CD4-positive, alpha-beta T cell (primary cell): ENCODE results near the gene TMEM200B. TPM values are rescaled to one million over a fixed set of nuclear protein-coding genes. Genes with fewer than 3 reads are reported as not detected.
"Not testable (repeated sequence)": the region's sequence is repeated elsewhere in the genome, so short reads cannot be mapped to it uniquely, and the experiment has no call there.

ENCODE experiments used
- ATAC-seq: fragments of 200-7000 bp; cut with Tn5 transposase; one replicate; pipeline ENCODE4 v1.10.0; 2022; ENCODE audit warnings: mild to moderate bottlenecking; ENCODE audit not compliant: poor library complexity
- CTCF ChIA-PET: fragments of 350-600 bp; sonication (Branson Sonifier 250); formaldehyde crosslinking; loops from one replicate; lab custom pipeline; 2021; ENCODE audit warnings: antibody characterized with exemption, inconsistent platforms; lab: Charles Lee
- POLR2A ChIA-PET: fragments of 350-600 bp; sonication (Branson Sonifier 250); formaldehyde crosslinking; loops from one replicate; lab custom pipeline; 2021; ENCODE audit warnings: antibody characterized with exemption, inconsistent platforms; lab: Charles Lee
- DNase-seq, 14 experiments: peaks; one replicate each; pipeline ENCODE4 v3.0.0-alpha.2; 2013 to 2020; ENCODE audit warnings: mixed read lengths in 2 of 14
- H3K27ac ChIP-seq, 2 donors: one replicate each; pipeline versions ENCODE4 v1.5.1 to v1.7.0; 2013; ENCODE audit warnings: low read length in 2 of 2, low read depth in 1 of 2, mild to moderate bottlenecking in 1 of 2
- H3K27me3 ChIP-seq, 2 experiments: 1 replicate in 1 of 2; 2 replicates in 1 of 2; pipeline versions ENCODE4 v1.6.1 to v1.7.0; 2013; ENCODE audit warnings: low read length in 2 of 2, control low read depth in 1 of 2, mild to moderate bottlenecking in 1 of 2, moderate library complexity in 1 of 2; ENCODE audit not compliant: insufficient read depth in 2 of 2, control insufficient read depth in 1 of 2
- H3K36me3 ChIP-seq: one replicate; pipeline ENCODE4 v1.6.1; 2013; ENCODE audit warnings: low read length, control low read depth; ENCODE audit not compliant: insufficient read depth
- H3K4me1 ChIP-seq: one replicate; pipeline ENCODE4 v1.6.1; 2013; ENCODE audit warnings: low read length, control low read depth; ENCODE audit not compliant: insufficient read depth
- H3K4me3 ChIP-seq: one replicate; pipeline ENCODE4 v1.5.1; 2013; ENCODE audit warnings: mild to moderate bottlenecking, low read length, moderate library complexity
- H3K9me3 ChIP-seq, 2 experiments: 1 replicate in 1 of 2; 2 replicates in 1 of 2; pipeline versions ENCODE4 v1.6.1 to v1.7.0; 2013; ENCODE audit warnings: low read length in 2 of 2, mild to moderate bottlenecking in 2 of 2, control low read depth in 1 of 2, moderate library complexity in 1 of 2; ENCODE audit not compliant: control insufficient read depth in 1 of 2, insufficient read depth in 1 of 2
- H3K27ac Mint-ChIP-seq: one replicate; pipeline ENCODE4 v1.8.0; 2020; ENCODE audit warnings: mixed read lengths
- H3K27me3 Mint-ChIP-seq: one replicate; pipeline ENCODE4 v1.8.0; 2021; ENCODE audit warnings: mixed read lengths
- H3K36me3 Mint-ChIP-seq: one replicate; pipeline ENCODE4 v1.8.0; 2021; ENCODE audit warnings: low read depth, mixed read lengths
- H3K4me1 Mint-ChIP-seq: one replicate; pipeline ENCODE4 v1.8.0; 2021; ENCODE audit warnings: low read depth, mixed read lengths
- H3K4me3 Mint-ChIP-seq: one replicate; pipeline ENCODE4 v1.8.0; 2020; ENCODE audit warnings: mild to moderate bottlenecking, mixed read lengths
- H3K9me3 Mint-ChIP-seq: one replicate; pipeline ENCODE4 v1.8.0; 2020; ENCODE audit warnings: mixed read lengths
- intact Hi-C, 2 experiments: fragments of 100-400 bp; cut with DNase I in 1 of 2; cut with micrococcal nuclease in 1 of 2; formaldehyde crosslinking; loops; one replicate each; pipeline versions ENCODE4 v1.15.1 to v1.9.0; 2023 to 2025; cut with DNase I, micrococcal nuclease
- total RNA-seq, 174 experiments: library from RNA in 2 of 174; stranded (reverse) in 2 of 174; gene quantifications; one replicate each; pipeline ENCODE4 v1.2.3 and lab custom pipeline; 2021 to 2026
- TF ChIP-seq, protein P1 (sequence below): fragments of 200-600 bp; IDR thresholded peaks from one replicate; pipeline ENCODE4 v1.8.0; 2022; ENCODE audit warnings: antibody characterized with exemption, mild to moderate bottlenecking

The TMEM200B gene
- total RNA-seq, 2 experiments from 2014 or later: not detected

DNA sequence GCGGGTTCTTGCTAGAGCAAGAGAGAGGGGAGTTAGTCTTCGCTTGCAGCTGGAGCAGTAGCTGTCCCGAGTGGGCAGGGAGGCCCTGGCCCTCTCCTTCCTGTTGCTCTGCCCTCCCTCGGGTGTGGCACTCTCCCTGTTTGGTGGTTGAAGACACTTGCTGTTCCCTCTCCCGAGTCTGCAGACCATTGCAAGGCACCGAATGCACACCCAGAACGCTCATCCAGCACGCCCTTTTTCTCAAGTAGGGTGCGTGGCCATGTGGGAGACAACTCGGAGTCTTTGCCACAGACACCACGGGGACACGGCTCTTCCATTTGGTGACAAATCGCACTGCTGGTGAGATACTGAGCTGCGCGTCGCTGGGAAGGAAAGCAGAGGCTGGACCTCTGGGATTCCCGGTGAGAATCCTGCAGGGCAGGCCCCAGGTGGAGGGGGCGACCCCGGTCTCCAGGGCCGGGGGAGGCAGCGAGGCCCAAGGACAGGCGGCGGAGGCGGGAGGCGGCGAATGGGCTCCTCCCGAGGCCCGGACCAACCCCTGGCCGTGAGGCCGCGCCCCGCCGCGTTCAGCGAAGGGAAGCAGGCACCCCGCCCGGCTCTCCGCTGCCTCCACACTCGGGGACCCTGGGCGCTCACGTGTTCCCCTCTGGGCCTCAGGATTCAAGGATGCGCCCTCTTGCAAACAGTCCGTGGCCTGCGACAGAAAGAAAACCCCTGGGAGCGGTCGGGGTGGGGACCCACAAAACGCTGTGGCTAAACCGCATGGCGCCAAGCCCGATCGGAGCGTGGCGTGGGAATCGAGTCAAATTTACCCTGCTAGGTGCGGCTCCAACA lies 10.4 kb upstream of the TMEM200B start:
- Mint-ChIP-seq H3K36me3 (no peaks in the 10 kb centered on the region), H3K4me3 (no peak overlapping the region), H3K27me3 (peaks cover 15% of the 10 kb centered on the region), H3K9me3 (no peaks in the 10 kb centered on the region), H3K4me1 (no peaks in the 10 kb centered on the region), H3K27ac (no peak overlapping the region)
- TF ChIP-seq, protein P1, sequence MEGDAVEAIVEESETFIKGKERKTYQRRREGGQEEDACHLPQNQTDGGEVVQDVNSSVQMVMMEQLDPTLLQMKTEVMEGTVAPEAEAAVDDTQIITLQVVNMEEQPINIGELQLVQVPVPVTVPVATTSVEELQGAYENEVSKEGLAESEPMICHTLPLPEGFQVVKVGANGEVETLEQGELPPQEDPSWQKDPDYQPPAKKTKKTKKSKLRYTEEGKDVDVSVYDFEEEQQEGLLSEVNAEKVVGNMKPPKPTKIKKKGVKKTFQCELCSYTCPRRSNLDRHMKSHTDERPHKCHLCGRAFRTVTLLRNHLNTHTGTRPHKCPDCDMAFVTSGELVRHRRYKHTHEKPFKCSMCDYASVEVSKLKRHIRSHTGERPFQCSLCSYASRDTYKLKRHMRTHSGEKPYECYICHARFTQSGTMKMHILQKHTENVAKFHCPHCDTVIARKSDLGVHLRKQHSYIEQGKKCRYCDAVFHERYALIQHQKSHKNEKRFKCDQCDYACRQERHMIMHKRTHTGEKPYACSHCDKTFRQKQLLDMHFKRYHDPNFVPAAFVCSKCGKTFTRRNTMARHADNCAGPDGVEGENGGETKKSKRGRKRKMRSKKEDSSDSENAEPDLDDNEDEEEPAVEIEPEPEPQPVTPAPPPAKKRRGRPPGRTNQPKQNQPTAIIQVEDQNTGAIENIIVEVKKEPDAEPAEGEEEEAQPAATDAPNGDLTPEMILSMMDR: no peak
- no peaks in the 10 kb centered on the region for H3K27me3 ChIP-seq
- no peaks in the 10 kb centered on the region for H3K36me3 ChIP-seq
- H3K9me3 ChIP-seq: no peaks in the 10 kb centered on the region
- intact Hi-C loops: no loop called here
- H3K4me3 ChIP-seq: no peak overlapping the region
- no peak for ATAC-seq
- H3K4me1 ChIP-seq: no peaks in the 10 kb centered on the region
- ChIA-PET POLR2A (no interaction called here), CTCF (no interaction called here)
- no peak overlapping the region for H3K27ac ChIP-seq
- DNase-seq: no peak

DNA sequence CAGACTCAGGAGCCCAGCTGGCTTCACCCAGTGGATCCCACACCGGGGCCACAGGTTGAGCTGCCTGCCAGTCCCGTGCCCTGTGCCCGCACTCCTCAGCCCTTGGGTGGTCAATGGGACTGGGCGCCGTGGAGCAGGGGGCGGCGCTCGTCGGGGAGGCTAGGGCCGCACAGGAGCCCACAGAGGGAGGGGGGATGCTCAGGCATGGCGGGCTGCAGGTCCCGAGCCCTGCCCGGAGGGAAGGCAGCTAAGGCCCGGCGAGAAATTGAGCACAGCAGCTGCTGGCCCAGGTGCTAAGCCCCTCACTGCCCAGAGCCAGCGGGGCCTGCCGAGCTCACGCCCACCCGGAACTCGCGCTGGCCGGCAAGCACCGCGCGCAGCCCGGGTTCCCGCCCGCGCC lies 7.4 kb upstream of the TMEM200B start:
- H3K36me3 ChIP-seq, H3K27me3 ChIP-seq, H3K4me1 ChIP-seq, DNase-seq, H3K27ac Mint-ChIP-seq, H3K4me3 ChIP-seq, H3K4me3 Mint-ChIP-seq, H3K9me3 ChIP-seq, H3K4me1 Mint-ChIP-seq, H3K9me3 Mint-ChIP-seq, POLR2A ChIA-PET, H3K36me3 Mint-ChIP-seq, H3K27ac ChIP-seq, intact Hi-C loops, CTCF ChIA-PET, ATAC-seq: not testable (repeated sequence)
- peaks cover 23% of the 10 kb centered on the region for H3K27me3 Mint-ChIP-seq

DNA sequence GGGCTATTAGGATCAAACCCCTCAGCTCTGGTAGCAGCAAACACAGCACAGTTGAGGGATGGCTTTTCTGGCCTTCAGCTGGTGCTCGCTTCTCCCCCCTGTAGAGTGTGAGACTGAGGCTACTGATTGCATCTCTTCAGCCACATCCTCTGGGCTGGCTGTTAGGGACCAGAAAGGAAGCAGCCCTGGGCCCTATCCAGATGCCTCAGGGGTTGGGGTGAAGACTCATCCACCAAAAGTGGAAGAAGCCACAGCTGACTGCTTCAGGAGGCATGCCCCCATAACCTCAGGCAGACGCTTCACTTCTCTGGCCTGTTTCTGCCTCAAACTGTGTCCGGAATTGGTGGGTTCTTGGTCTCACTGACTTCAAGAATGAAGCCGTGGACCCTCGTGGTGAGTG lies 6.2 kb upstream of the TMEM200B start:
- ChIA-PET POLR2A (no interaction called here), CTCF (no interaction called here)
- H3K9me3 Mint-ChIP-seq: no peaks in the 10 kb centered on the region
- no peak overlapping the region for H3K4me3 Mint-ChIP-seq
- peaks cover 4 to 7% of the 10 kb centered on the region in 2 experiments for H3K27me3 ChIP-seq
- peaks cover 3% of the 10 kb centered on the region for H3K4me1 ChIP-seq
- no peaks in the 10 kb centered on the region for H3K36me3 Mint-ChIP-seq
- no peak overlapping the region for H3K27ac Mint-ChIP-seq
- no peaks in the 10 kb centered on the region for H3K9me3 ChIP-seq
- DNase-seq (no peak), ATAC-seq (no peak)
- intact Hi-C loops: loop anchor here (10.0 kb wide), 2 partner anchors 45 to 75 kb away; no protein-coding TSS in a partner anchor
- H3K27me3 Mint-ChIP-seq: peaks cover 33% of the 10 kb centered on the region
- TF ChIP-seq, protein P1: no peak
- H3K36me3 ChIP-seq: no peaks in the 10 kb centered on the region
- peaks cover 8% of the 10 kb centered on the region for H3K4me1 Mint-ChIP-seq
- no peak overlapping the region for H3K4me3 ChIP-seq
- H3K27ac ChIP-seq: no peak overlapping the region
